GM12801 (cell line): ENCODE data around the gene WSCD2.

Experiments
- CTCF ChIP-seq: IDR thresholded peaks from one replicate; pipeline ENCODE4 v1.5.1; 2011; ENCODE audit warnings: control low read depth; ENCODE audit not compliant: insufficient read length; ENCODE audit errors: extremely low read depth

WSCD2 gene

GRCh38 chr12:108117163-108117849 is 11.8 kb upstream of the WSCD2 start:
- no peak for TF ChIP-seq CTCF

GRCh38 chr12:108117902-108118301 is 11.2 kb upstream of the WSCD2 start:
- TF ChIP-seq CTCF: no peak

GRCh38 chr12:108119126-108119973 is 9.7 kb upstream of the WSCD2 start:
- TF ChIP-seq CTCF: no peak

- TF ChIP-seq CTCF: no peak
Observed at GRCh38 chr12:108119974-108120862, 8.9 kb upstream of the WSCD2 start.

GRCh38 chr12:108120863-108121165 is 8.3 kb upstream of the WSCD2 start:
- no peak for TF ChIP-seq CTCF

- TF ChIP-seq CTCF: no peak
Observed at GRCh38 chr12:108121320-108121719, 7.8 kb upstream of the WSCD2 start.
